ENCODE results near the gene CDC42EP4. TPM values are rescaled to one million over a fixed set of nuclear protein-coding genes. Genes with fewer than 3 reads are reported as not detected.

Gene CDC42EP4
- total and polyA plus RNA-seq, 2 experiments from 2014 or later: 17.9 to 24.9 TPM

Other genes with a start within 250 kb of the CDC42EP4 start
- gene SLC39A11, start 219.3 kb downstream of the CDC42EP4 start, total RNA-seq: 10.8 and 11.7 TPM in 2 replicates
- 5.1 and 5.9 TPM in 2 replicates for gene SLC39A11, start 219.3 kb downstream of the CDC42EP4 start, polyA plus RNA-seq
- gene SSTR2, start 147.0 kb downstream of the CDC42EP4 start, total RNA-seq: 0.12 and 0.18 TPM in 2 replicates
- gene SSTR2, start 147.0 kb downstream of the CDC42EP4 start, polyA plus RNA-seq: 0.20 and 0.27 TPM in 2 replicates
- 22.1 and 37.9 TPM in 2 replicates for gene COG1, start 118.9 kb downstream of the CDC42EP4 start, total RNA-seq
- 42.4 and 61.2 TPM in 2 replicates for gene COG1, start 118.9 kb downstream of the CDC42EP4 start, polyA plus RNA-seq
- not detected in 2 replicates for gene CPSF4L, start 50.1 kb downstream of the CDC42EP4 start, total RNA-seq
- not detected in 2 replicates for gene CPSF4L, start 50.1 kb downstream of the CDC42EP4 start, polyA plus RNA-seq

All from cardiac muscle cell (in vitro differentiated cells and primary cell).